DOHH2 (cell line): ENCODE results near the gene TPCN2.

ENCODE experiments used
- H3F3A ChIP-seq: fragments of 200-600 bp; sonication (generic), shearing (Covaris generic); 2 replicates; pipeline ENCODE4 v1.6.0; 2016; ENCODE audit warnings: antibody characterized with exemption, mild to moderate bottlenecking; ENCODE audit not compliant: control insufficient read depth, insufficient read depth
- H3K27ac ChIP-seq: fragments of 200-600 bp; sonication (generic); 2 replicates; pipeline ENCODE4 v1.5.1; 2014; ENCODE audit warnings: low read depth, mild to moderate bottlenecking, low read length, moderate library complexity
- H3K27me3 ChIP-seq: fragments of 200-600 bp; sonication (generic); 2 replicates; pipeline ENCODE4 v1.6.1; 2014; ENCODE audit warnings: mild to moderate bottlenecking, low read length, mixed read lengths; ENCODE audit not compliant: control insufficient read depth
- H3K36me3 ChIP-seq: fragments of 200-600 bp; sonication (generic); 2 replicates; pipeline ENCODE4 v1.6.1; 2014; ENCODE audit warnings: mild to moderate bottlenecking, low read length, moderate library complexity, mixed read lengths; ENCODE audit not compliant: control insufficient read depth
- H3K4me1 ChIP-seq: fragments of 200-600 bp; sonication (generic); 2 replicates; pipeline ENCODE4 v1.6.1; 2014; ENCODE audit warnings: mild to moderate bottlenecking, low read length, mixed read lengths; ENCODE audit not compliant: control insufficient read depth
- H3K4me2 ChIP-seq: fragments of 200-600 bp; sonication (generic); 2 replicates; pipeline ENCODE4 v1.6.0; 2014; ENCODE audit warnings: mild to moderate bottlenecking, low read length, moderate library complexity
- H3K4me3 ChIP-seq: fragments of 200-600 bp; sonication (generic); 2 replicates; pipeline ENCODE4 v1.5.1; 2014; ENCODE audit warnings: mild to moderate bottlenecking, low read length, mixed read lengths
- H3K79me2 ChIP-seq: fragments of 200-600 bp; sonication (generic); 2 replicates; pipeline ENCODE4 v1.6.1; 2014; ENCODE audit warnings: mild to moderate bottlenecking, low read length, mixed read lengths; ENCODE audit not compliant: control insufficient read depth
- H3K9me2 ChIP-seq: fragments of 200-600 bp; sonication (generic); replicated peaks from 2 replicates; pipeline ENCODE4 v1.6.1; 2014; ENCODE audit warnings: mild to moderate bottlenecking, low read length, mixed read lengths; ENCODE audit not compliant: control insufficient read depth
- H3K9me3 ChIP-seq: fragments of 200-600 bp; sonication (generic); 2 replicates; pipeline ENCODE4 v1.6.1; 2014; ENCODE audit warnings: antibody characterized with exemption, low read length, mixed read lengths; ENCODE audit not compliant: control insufficient read depth, insufficient read depth
- H4K20me1 ChIP-seq: fragments of 200-600 bp; sonication (generic); 2 replicates; pipeline ENCODE4 v1.6.0; 2014; ENCODE audit warnings: low read depth, mild to moderate bottlenecking, antibody characterized with exemption, low read length, moderate library complexity; ENCODE audit not compliant: control insufficient read depth, insufficient read depth
- EZH2phosphoT487 ChIP-seq: fragments of 200-600 bp; sonication (generic); IDR thresholded peaks from 2 replicates; pipeline ENCODE4 v1.6.1; 2017; ENCODE audit warnings: borderline replicate concordance, mild to moderate bottlenecking, antibody characterized with exemption, low read length, moderate library complexity, mixed read lengths
- TF ChIP-seq, protein P1 (sequence below): fragments of 200-600 bp; sonication (generic); IDR thresholded peaks from one replicate; pipeline ENCODE4 v1.5.1; 2014; ENCODE audit warnings: antibody characterized with exemption, mild to moderate bottlenecking, low read depth, low read length; ENCODE audit not compliant: poor library complexity, severe bottlenecking

Gene TPCN2

DNA sequence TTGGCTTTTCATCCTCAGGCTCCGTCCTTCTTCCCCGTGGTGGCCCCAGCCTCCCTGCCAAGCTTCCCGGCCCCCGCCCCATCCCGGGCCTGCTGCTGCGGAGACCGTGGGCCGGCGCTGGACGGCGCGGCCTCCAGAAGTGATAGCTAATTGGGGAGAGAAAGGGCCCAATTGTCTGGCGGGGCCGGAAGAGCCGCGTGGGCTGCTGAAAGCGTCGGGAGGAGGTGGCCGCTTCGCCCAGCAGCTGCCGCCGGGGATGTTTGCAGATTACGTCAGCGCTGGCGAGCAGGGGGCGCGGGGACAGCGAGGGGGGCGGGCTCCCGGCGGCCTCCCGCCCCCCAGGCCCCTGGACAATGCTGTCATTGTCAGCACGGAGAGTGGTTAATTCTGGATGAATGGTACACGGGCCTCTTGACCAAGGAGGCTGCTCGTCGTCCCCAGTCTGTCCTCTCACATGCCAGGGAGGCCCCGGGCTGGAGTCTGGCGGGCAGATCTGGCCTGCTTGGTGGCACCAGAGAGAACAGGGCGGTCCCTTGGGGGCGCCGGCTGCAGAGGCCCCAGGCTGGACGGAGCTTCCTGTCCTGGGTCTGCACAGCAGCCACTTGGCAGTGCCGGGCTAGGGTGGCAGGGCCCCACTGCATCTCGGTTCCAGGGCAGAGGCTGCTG lies 108.6 kb downstream of the TPCN2 start:
- Histone ChIP-seq H3F3A (no peaks in the 10 kb centered on the region), H3K79me2 (no peaks in the 10 kb centered on the region), H3K9me3 (no peaks in the 10 kb centered on the region), H4K20me1 (no peaks in the 10 kb centered on the region), H3K4me1 (no peaks in the 10 kb centered on the region), H3K9me2 (no peaks in the 10 kb centered on the region), H3K27me3 (no peaks in the 10 kb centered on the region), H3K36me3 (no peaks in the 10 kb centered on the region), H3K27ac (no peak overlapping the region), H3K4me2 (no peak overlapping the region), H3K4me3 (no peak overlapping the region)
- no peak for TF ChIP-seq EZH2phosphoT487
- TF ChIP-seq, protein P1, sequence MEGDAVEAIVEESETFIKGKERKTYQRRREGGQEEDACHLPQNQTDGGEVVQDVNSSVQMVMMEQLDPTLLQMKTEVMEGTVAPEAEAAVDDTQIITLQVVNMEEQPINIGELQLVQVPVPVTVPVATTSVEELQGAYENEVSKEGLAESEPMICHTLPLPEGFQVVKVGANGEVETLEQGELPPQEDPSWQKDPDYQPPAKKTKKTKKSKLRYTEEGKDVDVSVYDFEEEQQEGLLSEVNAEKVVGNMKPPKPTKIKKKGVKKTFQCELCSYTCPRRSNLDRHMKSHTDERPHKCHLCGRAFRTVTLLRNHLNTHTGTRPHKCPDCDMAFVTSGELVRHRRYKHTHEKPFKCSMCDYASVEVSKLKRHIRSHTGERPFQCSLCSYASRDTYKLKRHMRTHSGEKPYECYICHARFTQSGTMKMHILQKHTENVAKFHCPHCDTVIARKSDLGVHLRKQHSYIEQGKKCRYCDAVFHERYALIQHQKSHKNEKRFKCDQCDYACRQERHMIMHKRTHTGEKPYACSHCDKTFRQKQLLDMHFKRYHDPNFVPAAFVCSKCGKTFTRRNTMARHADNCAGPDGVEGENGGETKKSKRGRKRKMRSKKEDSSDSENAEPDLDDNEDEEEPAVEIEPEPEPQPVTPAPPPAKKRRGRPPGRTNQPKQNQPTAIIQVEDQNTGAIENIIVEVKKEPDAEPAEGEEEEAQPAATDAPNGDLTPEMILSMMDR, result no peak

DNA sequence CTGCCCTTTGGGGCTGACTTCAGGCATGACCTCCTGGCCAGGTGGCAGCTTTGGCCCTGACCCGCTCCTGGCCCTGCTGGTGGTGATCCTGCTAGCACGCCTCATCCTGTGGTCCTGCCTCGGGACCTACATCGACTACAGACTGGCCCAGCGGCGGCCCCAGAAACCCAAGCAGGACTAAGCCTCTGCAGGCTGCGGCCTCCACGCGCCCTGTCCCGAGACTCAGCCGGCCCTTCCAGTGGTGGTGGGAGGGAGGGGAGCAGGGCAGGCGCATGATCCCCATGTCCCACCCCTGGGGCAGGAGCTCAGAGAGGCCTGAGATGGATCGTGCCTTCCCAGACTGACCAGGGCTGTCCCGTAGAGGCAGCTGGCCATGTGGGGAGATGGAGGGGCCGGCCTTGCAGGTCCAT lies 109.1 kb downstream of the TPCN2 start:
- TF ChIP-seq, protein P1, result no peak
- no peak for TF ChIP-seq EZH2phosphoT487
- Histone ChIP-seq H3K27me3 (no peaks in the 10 kb centered on the region), H3K4me1 (no peaks in the 10 kb centered on the region), H3F3A (no peaks in the 10 kb centered on the region), H3K36me3 (no peaks in the 10 kb centered on the region), H3K4me2 (no peak overlapping the region), H3K27ac (no peak overlapping the region), H3K79me2 (no peaks in the 10 kb centered on the region), H3K9me2 (no peaks in the 10 kb centered on the region), H3K9me3 (no peaks in the 10 kb centered on the region), H3K4me3 (no peak overlapping the region), H4K20me1 (no peaks in the 10 kb centered on the region)

DNA sequence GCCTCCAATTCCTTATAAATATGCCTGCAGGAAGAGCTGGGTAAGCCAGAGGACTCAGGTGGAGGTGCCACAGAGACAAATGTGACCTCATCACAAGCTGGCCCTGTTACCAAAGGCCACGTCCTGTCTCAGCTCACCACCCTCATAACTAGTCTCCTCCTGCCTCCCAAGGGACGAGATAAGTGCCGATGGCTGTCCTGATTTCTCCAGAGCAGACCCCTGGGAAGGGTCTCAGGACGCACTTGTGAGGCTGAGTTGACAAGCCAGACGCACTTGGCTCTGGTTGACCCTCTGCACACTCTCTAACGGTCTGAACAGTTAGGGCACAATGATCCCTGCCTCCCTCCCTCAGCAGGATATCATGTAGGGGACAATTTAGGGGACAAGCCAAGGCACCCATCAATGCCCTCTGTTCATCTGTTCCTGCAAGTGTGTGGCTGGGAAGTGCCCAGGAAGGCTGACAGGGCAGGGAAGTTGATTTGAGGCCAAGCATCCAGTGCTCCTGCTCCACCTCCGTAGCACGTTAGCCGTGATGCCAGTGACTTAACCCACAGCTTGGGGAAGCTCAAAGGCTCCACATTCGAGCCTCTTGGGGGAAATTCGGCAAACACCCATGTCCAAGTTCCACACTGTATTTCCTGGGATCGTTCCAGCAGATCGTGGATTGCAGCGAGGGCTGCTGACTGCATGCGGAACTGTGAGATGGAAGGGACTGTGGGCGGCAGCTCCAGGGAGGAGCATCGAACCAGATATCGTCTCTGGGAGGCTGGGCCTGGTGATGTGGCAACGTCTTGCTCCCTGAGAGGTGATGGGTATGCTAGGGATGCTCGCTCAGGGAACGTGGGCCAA lies 109.8 kb downstream of the TPCN2 start:
- Histone ChIP-seq H3K4me2 (no peak overlapping the region), H3K27me3 (no peaks in the 10 kb centered on the region), H3K4me1 (no peaks in the 10 kb centered on the region), H3K36me3 (no peaks in the 10 kb centered on the region), H3K4me3 (no peak overlapping the region), H3K9me3 (no peaks in the 10 kb centered on the region), H3F3A (no peaks in the 10 kb centered on the region), H3K27ac (no peak overlapping the region), H3K9me2 (no peaks in the 10 kb centered on the region), H4K20me1 (no peaks in the 10 kb centered on the region), H3K79me2 (no peaks in the 10 kb centered on the region)
- TF ChIP-seq EZH2phosphoT487, result no peak
- TF ChIP-seq, protein P1, result no peak
